HG02970 (cell line): ENCODE data around the gene KLHL17.
"Not testable (repeated sequence)": the region's sequence is repeated elsewhere in the genome, so short reads cannot be mapped to it uniquely, and the experiment has no call there.

Experiments used
- ATAC-seq: cut with Tn5 transposase; IDR thresholded peaks from one replicate; pipeline ENCODE4 v1.9.1; 2021; ENCODE audit warnings: mild to moderate bottlenecking, moderate library complexity, moderate number of reproducible peaks; ENCODE audit not compliant: unreplicated experiment, low FRiP score

Gene KLHL17

DNA sequence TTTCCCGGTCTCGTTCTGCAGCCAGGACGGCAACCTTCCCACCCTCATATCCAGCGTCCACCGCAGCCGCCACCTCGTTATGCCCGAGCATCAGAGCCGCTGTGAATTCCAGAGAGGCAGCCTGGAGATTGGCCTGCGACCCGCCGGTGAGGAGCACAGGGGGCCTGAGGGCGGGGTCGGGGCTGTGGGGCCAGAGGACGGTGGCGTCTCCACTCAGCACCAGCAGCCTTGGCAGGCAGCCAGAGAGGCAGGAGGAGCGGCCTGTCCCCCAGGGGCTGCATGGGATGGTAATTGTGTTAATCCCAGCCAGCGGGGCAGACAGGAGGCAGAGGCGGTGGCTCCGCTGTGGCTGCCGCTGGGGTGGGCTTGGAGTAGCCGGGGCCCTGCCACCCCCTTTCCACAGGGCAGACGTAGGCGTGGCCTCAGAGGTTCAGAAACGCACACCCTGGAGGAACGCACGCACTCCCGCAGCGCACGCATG lies 24.6 kb upstream of the KLHL17 start:
- no peak for ATAC-seq

DNA sequence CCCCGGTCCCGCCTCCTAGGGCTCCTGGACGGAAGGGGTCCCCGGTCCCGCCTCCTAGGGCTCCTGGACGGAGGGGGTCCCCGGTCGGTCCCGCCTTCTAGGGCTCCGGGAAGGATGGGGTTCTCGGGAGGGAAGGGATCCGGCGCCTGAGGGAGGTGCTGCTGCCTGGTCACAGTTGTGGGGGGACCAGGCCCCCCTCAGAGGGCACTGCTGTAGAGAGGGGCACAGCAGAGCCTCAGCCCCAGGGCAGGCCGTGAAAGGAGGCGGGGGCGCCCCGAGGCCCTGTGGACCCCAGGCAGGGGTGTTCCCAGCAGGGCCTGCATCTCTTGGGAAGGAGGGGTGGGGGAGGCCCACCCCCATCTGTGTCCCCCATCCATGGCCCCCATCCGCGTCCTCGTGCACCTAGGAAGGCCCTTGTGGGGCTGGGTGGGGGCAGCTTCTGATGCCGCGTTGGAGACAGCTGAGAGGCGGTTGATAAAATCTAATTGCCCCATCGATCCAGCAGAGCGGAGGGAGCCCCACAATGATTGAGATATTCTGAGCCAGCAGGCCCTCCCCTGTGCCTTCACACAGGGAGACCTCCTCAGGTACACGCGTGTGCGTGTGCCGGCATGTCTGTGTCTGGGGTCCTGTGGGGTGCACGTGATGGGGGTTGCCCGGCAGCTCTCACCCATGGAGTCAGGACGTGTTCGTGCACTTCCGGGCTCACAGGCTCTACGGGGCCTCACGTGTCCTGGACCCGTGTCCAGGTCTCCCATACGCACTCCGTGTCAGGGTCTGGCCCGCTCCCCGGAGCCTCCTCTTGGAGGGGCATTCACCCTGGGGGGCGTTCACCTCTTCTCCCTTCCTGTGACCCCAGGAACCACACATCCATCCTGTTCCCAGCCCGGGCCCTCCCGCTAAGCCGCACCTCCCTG lies 23.8 kb upstream of the KLHL17 start:
- ATAC-seq, result no peak

DNA sequence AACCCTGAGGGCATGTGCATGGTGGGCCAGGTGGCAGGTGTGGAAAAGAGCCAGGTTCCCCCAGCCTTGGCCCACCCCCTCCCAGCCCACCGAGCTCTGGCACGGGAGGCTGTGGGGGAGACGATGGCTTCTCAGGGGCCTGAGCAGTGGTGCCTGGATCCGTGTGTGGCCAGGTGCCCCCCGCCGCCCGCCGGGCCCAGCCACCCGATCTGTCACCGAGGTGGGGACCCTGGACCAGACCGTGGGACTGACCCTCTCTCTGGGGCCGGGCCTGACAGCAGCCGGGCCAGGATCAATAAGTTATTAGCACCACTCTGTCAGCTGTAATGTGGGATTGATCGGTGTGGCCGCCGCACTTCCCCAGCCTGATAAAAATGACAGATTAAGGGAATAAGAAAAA lies 22.9 kb upstream of the KLHL17 start:
- ATAC-seq, result no peak

DNA sequence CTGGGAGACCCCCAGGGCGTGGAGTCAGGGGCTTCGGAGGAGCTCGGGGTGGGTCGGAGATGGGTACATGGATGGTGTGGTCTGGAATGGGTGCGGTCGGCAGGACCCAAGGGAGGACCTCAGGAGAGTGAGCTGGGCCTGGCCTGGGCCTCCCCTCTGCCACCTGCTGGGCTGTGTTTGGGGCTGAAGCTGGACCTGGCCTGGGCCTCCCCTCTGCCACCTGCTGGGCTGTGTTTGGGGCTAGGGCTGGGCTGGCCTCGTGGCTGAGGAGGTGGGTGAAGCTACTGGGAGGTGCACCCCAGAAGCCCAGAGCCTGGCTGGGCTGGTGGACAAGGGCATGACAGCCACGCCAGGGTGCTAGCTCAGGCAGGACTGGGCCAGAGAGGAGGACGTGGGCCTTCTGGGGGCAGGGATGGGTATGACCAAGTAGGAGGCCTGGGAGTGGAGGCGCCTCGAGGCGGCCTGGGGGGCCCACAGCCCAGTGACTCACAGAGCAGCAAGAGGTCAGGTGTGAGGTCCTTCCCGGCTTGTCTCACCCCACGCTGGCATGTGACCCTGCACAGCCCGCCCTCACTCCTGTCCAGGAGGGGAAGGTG lies 22.2 kb upstream of the KLHL17 start:
- no peak for ATAC-seq

DNA sequence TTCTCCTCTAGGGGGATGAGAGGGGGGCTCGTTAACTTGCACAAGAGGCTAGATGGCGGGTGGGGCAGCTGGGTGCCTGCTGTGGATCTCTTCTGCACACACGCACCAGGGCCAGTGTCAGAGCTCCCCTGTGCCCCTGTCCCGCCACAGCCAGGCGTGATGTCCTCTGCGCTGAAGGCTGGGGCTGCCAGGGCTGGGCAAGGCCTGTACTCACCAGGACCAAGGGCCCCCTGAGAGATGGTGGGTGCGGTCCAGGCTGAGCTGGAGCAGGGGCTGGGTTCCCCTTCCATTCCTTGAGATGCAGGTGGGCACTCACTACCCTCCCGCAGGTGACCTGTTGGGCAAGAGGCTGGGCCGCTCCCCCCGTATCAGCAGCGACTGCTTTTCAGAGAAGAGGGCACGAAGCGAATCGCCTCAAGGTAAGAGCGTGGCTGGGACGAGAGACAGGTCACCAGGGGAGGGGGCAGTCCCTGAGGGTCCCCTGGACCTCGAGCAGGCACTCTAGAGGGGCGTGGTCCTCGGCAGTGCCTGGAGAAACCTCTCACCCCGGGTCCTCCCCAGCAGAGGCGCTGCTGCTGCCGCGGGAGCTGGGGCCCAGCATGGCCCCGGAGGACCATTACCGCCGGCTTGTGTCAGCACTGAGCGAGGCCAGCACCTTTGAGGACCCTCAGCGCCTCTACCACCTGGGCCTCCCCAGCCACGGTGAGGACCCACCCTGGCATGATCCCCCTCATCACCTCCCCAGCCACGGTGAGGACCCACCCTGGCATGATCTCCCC lies 21.5 kb upstream of the KLHL17 start:
- ATAC-seq, result no peak

DNA sequence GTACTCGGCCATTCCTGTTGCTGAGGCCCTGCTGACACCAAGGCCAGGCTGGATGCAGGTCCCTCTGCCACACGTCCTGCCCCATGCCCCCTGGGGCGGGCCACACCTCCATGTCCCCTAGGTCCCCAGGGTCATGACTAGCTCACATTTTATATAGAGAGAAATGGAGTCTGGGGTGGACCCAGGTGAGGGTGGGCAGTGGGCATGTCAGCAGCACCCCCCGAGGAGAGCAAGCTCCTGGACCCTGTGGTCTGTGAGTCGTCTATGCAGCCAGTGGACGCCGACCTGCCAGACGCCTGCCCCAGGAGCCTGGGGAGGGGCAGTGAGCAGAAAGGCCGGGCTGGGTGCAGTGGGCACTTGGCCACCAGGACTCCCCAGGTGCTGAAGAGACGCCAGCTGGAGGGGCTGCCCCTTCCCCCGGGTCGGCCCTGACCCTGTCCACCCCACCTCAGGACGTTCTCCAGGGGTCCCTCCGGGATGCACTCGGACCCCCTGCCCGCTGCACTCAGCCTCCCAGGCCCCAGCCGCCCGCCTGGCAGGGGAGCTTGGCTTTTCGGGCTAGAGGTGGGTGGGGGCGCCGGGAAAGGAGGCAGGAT lies 20.8 kb upstream of the KLHL17 start:
- no peak for ATAC-seq

DNA sequence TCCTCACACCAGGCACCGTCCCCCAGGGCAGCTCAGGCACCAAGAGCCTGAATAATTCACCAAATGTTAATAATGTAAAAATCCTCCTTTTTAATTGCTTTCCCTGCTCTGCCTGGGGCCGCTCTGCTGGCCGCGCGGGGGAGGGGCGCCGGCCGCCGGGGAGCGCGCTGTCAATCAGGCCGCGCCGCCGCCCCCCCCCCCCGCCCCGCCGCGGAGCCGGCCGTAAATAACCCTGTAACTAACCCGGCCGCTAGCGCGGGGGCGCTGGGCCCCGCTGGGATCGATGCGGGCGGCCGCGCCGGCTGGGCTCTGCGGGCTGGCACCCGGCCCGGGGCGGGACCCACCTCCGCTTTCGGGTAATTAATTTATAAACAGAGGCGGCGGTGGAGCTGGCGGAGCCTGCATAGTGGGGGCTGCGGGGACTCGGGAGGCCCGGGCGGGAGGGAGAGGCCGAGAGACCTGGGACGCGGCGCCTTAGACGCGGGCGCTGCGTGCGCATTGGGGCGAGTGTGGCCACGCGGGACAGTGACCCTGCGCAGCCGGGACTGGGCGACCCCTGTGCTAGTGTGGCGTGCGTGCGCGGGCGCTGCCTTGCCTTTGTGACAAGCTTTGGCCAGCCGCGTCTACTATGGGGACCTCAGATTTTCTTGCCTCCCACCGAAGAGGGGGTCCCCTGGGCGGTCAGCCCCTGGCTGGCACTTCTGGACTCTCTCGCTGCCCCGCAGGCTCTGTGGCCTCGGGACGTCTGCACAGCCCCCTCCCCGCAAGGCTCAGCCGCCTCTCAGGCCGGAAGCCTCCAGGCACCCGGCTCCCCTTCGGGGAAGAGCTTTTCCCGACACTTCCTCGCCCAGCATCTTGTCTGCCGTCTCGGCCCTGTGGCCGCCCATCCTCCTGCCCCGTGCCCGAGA lies 20.0 kb upstream of the KLHL17 start:
- ATAC-seq, result no peak

DNA sequence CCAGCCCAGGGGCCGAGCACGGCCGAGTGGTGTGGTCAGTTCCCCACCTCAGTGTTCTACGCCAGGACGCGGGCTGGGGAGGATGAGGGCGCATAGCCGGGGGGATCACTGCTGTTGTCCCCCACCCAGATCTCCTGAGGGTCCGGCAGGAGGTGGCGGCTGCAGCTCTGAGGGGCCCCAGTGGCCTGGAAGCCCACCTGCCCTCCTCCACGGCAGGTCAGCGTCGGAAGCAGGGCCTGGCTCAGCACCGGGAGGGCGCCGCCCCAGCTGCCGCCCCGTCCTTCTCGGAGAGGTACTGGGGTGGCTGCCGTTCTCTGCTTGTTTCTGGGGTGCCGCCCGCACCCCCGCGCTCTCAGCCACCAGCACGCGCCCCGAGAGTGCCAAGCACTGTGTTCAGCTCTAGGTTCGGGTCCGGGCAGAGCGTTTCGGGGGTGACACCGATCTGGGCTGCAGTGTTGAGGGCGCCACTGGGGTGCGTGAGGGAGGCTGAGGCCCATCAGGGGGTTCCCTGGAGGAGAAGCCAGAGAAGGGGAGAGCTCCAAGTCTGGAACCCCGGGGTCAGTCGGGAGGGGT lies 19.3 kb upstream of the KLHL17 start:
- no peak for ATAC-seq

DNA sequence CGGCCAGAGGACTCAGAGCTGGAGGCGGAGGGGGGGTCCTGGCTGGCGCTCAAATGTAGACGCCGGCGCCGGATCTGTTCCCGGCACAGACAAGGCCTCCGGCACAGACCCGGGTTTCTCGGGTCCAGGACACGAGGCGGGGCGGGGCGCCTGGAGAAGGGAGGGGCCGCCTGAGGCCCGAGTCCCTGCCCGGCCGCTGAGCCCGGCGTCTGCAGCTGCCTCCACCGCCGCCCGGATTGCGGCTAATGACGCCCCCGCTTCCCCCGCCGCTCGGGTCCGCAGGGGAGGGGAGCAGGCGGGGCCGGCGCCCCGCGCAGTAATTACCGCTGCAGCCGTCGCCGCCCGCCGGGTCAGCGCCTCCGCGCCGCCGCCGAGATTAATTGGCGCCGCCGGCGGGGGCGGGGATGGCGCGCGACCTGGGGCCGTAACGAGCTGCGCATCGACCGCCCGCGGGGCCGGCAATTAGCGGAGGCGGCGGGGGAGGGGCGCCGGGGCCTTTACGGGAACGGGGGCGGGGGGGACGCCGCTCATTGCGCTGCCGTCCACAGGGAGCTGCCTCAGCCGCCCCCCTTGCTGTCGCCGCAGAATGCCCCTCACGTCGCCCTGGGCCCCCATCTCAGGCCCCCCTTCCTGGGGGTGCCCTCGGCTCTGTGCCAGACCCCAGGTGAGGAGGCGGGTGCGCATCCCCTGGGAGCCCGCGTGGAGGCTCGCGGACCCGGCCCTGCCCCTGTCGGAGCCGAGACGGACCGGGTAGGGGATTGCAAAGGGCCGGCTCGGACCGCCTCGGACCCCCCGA lies 18.6 kb upstream of the KLHL17 start:
- ATAC-seq, result no peak

DNA sequence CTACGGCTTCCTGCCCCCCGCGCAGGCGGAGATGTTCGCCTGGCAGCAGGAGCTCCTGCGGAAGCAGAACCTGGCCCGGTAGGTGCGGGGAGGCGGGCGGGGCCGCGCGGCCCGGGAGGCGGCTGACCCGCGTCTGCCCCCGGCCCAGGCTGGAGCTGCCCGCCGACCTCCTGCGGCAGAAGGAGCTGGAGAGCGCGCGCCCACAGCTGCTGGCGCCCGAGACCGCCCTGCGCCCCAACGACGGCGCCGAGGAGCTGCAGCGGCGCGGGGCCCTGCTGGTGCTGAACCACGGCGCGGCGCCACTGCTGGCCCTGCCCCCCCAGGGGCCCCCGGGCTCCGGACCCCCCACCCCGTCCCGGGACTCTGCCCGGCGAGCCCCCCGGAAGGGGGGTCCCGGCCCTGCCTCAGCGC lies 18.0 kb upstream of the KLHL17 start:
- no peak for ATAC-seq

DNA sequence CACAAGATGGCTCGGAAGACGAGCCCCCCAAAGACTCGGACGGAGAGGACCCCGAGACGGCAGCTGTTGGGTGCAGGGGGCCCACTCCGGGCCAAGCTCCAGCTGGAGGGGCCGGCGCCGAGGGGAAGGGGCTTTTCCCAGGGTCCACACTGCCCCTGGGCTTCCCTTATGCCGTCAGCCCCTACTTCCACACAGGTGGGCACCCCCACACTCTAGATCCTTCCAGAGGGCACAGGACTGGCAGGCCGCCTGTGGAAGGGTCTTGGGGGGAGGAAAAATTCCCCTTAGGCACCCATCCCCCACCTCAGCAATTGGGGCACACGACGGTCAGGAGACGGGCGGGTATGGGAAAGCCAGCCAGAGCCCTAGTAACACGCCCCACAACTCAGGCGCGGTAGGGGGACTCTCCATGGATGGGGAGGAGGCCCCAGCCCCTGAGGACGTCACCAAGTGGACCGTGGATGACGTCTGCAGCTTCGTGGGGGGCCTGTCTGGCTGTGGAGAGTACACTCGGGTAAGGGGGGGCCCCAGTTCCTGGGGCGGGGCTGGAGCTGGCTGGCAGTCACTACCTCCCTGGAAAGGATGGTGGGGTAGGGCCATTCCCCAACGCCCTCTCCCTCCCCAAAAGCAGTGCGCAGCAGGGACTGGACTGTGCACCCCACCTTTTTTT lies 17.4 kb upstream of the KLHL17 start:
- ATAC-seq, result no peak

DNA sequence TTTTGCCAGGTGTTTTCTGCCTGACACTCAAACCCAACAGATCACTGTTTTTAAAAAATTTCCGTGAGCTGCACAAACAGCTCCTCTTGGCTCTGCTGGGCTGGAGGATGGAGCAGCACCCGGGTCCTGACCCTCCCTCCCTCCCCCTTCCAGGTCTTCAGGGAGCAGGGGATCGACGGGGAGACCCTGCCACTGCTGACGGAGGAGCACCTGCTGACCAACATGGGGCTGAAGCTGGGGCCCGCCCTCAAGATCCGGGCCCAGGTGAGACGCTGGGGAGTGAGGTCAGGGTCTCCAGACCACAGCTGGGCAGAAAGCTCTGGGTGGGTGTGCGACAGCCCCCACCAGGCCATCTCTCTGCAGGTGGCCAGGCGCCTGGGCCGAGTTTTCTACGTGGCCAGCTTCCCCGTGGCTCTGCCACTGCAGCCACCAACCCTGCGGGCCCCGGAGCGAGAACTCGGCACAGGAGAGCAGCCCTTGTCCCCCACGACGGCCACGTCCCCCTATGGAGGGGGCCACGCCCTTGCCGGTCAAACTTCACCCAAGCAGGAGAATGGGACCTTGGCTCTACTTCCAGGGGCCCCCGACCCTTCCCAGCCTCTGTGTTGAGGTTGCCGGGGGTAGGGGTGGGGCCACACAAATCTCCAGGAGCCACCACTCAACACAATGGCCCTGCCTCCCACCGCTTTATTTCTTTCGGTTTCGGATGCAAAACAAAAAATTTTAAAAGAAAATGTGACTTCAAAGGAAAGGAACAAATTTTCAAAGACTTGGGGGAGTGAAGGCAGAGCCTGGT lies 16.6 kb upstream of the KLHL17 start:
- ATAC-seq, result no peak

DNA sequence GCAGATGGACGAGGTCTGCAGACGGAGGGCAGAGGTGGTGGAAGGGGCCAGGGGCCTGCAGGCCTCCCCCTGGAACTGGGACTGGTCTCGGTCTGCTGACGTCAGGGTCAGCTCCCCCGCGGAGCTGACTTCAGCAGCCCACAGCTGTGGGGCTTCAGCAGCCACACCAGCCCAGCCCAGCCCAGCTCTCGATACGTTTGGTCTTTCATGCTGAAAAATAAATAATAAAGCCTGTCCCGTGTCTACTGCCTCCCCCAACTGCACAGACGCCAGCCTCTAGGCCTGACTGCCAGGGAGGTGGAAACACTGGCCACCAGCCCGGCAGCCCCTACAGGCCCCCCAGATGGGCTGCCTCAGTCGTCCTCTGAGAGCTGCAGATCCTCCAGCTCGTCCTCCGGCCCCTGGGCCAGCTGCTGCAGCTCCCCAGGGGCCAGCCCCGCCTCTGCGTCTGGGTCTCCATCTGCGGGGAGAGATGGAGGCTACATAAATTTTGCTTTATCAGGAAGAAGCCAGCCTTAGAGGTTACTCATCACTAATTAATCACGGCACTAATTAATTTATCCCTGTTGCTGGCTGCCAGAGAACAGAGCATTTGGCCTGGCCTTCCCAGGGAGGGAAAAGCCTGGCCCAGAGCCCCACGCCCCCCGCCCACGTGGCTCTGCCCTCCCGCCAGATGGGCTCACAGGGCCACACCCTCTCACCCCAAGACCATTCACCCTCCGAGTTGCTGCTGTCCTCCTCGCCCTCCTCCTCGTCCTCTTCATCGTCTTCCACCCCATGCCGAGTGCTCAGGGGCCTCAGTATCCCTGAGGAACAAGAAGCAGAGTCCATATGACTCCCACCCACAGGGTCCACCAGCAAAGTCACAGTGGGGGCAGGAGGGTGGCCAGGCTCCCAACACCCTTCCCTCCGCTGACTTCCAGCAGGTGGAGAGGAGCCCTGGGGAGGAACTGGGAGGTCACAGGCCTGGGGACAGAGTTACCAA lies 15.8 kb upstream of the KLHL17 start:
- ATAC-seq, result no peak

DNA sequence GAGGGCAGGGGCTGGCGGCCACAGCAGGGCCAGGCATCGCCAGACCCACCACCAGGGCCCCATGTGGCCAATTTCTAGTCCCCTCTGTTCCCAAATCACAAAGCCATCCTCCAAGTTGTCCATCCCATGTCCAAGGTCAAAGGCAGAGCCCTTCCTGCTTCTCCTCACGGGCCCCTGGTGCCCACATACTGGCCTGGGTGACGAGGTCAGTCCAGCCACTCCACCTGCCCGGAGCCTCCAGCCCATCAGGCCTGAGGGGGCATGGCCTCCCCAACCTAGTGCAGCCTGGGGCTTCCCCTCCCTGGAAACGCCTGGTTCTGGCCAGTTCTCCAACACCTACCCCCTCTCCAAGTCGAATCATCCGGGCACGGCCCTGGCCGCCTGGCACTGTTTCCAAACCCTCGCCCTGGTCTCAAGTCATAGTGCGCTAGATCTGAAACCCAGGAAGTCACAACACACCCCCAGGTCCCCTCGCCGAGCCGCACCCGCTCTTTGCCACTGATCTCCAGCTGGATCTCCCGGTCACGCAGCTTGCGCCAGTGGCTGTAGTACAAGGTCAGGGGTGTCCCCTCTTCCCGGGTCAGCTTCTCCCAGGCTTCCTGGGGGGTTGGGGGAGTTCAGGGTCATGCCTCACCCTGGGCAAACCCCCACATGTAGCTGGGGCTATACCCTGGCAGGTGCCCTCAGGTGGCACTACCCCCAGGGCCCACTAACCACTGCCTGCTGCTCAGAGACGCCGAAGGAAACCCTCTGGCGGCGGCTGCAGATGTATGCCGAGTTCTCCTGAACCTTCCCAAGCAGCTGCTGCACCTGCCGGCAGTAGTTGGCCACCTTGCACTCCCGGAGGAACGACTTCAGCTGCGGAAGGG lies 14.5 kb upstream of the KLHL17 start:
- ATAC-seq, result no peak

DNA sequence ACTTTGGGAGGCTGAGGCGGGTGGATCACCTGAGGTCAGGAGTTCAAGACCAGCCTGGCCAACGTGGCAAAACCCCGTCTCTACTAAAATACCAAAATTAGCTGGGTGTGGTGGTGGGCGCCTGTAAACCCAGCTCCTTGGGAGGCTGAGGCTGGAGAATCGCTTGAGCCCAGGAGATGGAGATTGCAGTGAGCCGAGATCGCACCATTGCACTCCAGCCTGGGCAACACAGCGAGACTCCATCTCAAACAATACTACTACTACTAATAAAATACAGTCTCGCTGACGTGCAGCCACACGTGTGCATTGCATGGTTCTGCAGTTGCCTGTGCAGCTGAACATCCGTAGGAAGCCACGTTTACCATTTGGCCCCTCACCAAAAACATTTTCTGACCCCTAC lies 13.6 kb upstream of the KLHL17 start:
- ATAC-seq, result not testable (repeated sequence)
